Activated CD4-positive, alpha-beta T cell treated with anti-CD3 and anti-CD28 coated beads, Interleukin-2, Interleukin-6, amounts not matched to agents 100 ng/mL and 50 ng/mL, durations not matched to agents 16 hours and 8 hours (primary cell): ENCODE results near the gene B3GNT3.
A peak's percentile ranks its signal among the peaks of the same experiment; 100 is the strongest.

Source experiments
- DNase-seq: peaks from one replicate; pipeline ENCODE4 v3.0.0-alpha.2; 2020

The B3GNT3 gene

DNA sequence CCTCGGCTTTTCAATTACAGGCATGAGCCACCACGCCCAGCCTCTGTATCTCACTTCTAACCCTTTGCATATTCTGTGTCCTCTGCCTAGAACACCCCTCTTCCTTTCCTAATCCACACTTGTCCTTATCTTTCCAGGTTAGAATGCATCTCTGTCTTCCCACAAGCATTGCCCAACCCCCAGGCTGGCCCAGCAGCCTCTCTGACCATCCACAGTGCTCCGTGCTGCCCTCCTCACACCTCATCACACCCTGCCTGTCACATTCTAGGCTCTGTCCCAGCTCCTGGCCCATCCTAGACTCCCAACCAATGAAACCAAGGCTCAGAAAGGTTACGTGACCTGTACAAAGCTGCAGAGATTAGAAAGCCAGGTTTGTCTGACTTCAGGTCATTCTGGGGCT is 41.6 kb downstream of the B3GNT3 start:
- DNase-seq: no peak

DNA sequence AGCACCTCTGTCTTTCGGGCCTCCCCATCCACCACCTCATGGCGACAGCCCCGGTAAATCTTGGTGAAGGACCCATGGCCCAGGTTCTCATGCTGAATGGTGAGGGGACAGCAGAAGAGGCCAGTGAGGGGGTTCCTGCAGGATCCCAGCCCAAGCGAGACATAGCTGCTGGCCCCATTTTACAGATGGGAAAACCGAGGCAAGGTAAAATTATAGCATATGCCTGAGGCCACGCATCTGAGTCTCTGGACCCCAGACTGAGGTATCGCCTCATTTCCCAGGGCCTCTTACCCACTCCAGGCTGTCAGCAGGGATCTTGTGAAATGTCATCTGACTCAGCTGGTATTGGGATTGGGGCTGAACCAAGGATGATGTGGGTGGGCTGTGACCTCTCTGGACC is 43.0 kb downstream of the B3GNT3 start:
- DNase-seq: no peak

DNA sequence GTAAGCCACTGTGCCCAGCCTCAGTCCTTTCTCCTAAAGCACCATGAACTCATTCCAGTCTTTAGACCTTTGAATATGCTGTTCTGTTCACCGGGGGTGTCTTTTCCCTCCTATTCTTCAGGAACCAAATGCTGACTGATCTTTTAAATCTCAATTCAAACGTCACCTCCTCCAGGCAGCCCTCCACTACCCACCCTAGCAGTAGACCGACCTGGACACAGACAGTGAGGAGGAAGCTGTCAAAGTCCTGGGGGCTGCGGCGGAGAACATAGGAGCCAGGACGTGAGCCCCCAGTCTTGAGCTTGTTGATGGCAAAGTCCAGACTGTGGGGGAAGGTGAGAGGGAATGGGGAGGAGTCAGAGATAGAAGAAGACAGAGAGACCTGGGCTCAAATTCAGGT is 45.1 kb downstream of the B3GNT3 start:
- DNase-seq: no peak

DNA sequence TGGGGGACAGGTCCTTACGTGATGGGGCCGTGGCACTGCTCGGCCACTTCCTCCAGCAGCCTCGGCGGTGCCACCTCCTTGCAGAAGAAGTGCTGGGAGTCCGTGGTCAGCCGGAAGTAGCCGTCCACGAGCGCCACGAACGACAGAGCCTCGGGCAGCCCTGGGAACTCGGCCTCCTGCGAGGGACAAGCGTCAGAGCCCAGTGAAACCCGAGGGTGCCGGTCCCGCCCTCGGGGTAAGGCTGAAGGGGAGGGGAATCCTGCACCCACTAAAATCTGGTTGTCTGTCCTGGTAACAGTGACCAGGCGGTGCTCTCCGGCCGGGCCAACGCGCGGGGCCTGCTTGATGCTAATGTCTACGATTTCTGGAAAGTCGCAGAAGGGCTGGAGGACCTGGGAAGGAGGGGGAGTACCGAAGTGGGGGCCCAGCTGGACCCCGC is 46.5 kb downstream of the B3GNT3 start:
- DNase-seq: no peak

DNA sequence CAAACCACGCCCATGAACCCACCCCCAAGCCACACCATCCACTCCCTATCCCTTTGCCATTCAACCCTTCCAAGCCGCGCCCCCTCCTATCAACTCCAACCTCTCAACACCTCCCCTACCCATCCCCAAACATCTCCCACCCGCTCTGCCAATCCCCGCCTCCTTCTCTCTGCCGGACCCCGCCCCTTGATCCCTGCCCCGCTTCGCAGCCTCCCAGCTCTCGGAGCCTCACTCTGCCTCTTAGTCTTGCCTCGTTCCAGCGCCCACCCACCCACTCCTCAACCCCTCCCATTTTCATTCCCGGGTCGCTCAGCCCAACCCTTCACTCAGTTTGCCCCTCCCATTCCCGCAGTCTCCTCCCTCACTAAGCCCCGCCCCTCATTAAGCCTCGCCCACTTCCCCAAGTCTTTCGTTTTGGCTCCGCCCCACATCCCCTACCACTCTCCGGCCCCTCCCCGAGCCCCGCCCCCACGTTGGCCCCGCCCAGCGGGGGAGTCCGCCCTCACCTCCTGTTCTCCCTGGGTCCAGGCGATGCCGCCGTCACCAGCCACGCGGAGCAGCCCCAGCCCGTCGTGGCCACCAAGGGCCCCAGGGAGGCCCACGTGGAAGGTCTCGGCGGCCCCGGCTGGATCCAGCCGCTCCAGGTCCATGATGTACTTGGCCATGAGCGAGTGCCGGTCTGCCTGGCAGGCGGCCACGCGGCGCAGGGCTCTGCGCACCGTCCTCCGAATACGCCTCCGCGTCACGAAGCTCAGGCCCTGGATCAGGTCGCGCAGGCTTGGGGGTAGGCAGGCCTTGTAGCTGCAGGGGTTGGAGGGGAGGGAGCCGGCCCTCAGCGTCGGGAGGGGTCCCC is 47.1 kb downstream of the B3GNT3 start:
- DNase-seq: peak; percentile 80

DNA sequence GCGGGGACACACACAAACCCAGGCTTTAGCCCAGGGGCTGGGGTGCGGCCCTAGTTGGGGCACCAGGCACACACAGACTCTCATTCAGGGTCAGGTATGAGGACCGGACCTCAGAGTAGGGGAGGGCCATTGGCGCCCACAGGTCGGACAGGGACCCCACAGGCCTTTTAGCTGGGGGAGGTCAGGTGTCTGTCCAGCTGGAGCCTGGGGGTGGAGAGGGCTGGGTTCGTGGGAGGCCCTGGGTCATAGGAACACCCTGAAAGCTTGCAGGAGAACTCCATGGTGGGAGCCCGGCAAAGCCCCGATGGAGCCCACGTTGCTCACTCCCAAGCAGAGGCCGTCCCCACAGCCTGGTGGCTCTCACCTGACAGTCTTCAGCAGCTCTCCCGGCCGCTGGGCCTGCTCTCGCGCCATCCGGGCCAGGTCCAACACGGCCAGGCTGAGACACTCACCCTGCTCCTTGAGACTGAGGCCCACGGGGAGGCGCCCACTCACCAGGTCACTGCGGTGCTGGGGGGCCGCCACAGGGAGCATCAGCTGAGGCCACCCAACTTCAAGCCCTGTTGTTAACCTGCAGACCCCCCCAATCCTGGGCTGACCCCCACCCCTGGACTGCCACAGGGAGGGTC is 47.8 kb downstream of the B3GNT3 start:
- no peak for DNase-seq

DNA sequence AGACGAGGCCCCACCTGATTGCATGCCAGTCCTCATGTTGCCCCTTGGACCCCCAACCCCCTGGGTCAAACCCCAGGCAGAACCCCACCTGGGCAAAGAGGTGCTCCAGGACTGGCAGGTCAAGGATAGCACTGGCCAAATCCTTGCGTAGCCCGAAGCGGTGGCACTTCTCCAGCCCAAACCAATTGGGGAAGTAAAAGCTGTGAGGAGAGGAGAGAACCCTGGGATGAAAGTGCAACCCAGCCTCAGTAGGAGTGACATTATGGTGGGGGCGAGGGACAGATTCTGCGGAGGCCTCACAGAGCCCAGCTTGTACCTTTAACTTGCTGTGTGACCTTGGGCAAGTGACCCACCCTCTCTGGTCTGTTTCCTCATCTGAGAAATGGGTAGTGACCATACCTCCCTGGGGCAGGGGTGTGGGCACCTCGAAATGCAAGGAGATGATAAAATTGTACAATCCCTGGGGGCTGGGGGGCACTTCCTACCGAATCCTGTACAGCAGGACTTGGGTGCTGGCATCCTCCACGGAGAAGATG is 48.4 kb downstream of the B3GNT3 start:
- no peak for DNase-seq

DNA sequence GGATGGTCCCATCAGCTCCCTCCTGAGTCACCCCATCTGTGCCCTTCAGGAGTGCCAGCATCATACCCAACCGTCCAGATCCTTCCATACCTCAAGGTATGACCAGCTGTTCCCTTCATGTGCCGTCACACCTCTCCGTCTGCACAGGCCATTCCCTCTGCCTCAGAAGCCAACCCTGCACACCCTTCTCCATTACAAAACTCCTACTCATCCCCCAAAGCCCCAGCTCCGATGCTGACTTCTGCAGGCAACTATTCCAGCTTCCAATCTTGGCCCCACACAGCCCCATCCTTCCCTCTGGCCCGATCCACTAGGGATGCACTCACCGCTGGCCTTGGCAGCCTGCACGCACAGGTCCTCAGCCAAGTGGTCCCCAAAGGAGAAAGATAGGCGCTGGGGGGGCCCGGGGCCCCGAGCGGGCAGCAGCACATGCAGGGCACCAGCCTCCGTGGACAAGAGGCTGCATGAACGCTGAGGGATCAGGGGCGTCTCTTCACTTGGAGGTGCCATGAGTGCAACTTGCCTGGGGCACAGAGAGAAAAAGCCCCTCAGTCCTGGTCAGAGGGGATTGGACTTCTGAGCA is 49.1 kb downstream of the B3GNT3 start:
- no peak for DNase-seq

DNA sequence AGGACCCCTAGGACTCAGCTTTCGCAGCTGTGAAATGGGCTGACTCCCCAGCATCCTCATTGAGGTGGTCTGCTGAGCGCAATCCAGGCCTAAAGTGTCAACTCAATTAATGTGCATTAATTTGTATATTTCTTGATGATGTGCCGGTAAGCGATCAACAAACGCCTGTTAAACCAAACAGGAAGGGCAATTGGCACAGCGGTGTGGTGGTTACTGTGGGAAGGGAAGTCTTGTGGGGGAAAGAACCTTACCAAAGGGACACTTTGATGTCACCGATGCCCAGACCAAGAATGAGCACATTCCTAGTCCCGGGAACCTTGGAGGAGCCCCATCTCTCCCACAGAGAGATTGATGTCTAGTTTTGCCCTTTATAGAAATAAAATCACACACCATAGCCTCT is 51.2 kb downstream of the B3GNT3 start:
- DNase-seq: peak; percentile 62

DNA sequence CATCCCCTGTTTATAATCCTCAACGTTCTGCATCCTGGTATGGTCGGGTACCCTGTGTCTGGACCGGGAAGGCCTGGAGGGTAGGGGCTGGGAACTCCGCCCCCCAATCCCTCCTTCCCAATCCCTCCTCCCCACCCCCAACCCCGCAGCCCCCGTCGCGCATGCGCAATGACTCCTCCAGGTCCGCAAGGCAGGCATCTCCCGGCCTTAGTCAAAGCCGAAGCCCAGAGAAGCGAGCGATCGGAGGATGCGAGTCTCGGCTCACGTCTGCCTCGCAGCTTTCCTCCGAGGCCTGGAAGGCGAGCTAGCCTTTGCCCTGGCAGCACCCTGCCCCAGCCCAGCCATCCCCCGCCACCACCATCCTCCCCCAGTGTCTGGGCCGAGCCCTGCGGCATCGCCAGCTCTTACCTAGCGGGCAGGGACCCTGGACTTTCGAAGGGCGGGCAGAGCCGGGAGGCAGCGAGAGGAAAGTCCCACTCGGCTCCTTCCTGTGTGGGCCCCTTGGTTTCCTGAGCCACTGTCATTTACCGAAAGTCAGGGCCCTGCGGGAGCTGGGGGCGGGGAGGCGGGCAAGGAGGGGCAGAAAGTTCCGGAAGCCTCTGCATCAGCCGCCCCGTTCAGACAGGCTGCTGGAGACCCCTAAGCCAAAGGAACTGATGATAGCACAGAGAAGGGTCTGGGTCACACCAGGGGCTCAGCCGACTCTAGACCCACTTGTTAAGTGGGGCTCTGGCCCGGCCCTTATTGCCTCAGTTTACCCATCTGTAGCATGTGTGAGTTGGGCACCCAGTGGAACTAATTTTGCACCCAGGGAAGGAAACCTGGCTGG is 52.8 kb downstream of the B3GNT3 start, which contains the start of gene JAK3:
JAK3 (minus strand) TSS at position 445 of the 829 bp plus-strand sequence. CDS start 3,565 bp downstream, outside the sequence.
- DNase-seq: peak; percentile 95

DNA sequence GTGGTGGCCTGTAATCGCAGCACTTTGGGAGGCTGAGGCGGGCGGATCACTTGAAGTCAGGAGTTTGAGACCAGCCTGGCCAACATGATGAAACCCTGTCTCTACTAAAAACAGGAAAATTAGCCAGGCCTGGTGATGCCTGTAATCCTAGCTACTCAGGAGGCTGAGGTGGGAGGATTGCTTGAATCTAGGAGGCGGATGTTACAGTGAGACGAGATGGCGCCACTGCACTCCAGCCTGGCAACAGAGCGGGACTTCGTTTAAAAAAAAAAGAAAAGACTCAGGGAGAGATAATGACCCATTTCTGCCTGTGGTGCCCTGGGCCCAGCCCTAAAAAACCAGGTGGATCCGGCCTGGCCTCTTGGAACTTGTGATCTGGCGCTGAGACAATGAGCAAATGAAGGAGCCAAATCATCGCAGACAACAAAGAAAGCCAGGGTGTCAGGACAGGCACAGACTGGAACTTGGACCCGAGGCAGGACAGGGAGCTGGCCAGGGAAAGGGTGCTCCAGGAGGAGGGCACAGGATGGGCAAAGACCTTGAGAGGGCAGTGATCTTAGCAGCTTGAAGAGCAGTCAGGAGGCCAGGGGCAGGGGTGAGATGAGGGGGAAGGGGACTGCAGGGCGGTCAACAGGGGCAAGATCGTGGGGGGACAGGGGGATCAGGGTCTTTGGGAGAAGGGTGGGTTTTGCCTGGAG is 53.8 kb downstream of the B3GNT3 start:
- no peak for DNase-seq

DNA sequence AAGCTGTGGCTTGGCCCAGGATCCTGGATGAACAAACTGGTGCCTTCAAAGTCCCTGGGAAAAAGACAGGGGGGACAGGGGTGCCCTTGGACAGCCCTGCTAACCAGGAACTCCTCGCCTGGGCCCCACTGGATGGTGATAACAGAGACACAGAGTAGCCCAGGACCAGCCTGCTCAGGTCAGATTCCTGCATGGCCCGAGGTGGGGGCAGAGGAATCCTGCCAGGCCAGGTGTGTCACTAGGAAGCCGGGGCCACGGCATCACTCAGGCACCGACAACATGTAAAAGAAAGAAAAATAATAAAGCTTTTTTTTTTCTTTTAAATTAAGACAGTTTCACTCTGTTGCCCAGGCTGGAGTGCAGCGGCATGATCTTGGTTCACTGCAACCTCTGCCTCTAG is 59.1 kb downstream of the B3GNT3 start:
- DNase-seq: no peak

DNA sequence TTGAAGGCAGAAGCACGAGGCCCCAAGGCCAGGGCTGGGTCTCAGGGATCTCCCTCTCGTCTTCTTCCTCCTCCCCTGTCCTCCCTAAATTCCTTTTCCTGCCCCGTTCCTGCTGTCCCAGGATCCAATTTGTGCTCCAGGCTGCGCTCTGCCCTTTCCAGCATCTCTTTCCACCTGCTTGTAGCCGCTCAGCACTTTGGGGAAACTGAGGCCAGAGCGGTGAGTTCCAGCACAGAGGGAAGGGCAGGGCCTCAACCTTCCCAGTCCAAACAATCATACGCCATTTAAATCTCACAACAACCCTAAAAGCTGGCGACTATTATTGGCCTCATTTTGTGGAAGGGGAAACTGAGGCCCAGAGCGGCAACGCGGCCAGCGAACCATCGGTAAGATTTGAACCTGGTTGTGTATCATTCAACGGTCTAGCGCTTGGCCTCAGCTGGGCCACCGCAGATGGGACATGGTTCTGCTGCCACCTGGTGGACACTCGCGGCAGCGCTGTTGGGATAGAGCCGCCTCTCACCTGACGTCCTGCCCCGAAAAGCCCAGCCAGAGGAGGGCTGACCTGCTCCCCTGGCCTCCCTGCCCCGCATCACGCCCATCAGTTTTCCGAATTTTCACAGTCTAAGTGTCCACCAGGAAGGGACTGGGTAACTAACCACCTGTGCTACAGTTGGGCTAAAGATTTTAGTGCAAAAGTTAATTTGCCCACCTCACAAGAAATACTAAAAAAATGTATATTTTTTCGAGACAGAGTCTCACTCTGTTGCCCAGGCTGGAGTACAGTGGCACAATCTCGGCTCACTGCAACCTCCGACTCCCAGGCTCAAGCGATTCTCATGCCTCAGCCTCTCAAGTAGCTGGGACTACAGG is 60.6 kb downstream of the B3GNT3 start:
- peak; percentile 94 for DNase-seq

DNA sequence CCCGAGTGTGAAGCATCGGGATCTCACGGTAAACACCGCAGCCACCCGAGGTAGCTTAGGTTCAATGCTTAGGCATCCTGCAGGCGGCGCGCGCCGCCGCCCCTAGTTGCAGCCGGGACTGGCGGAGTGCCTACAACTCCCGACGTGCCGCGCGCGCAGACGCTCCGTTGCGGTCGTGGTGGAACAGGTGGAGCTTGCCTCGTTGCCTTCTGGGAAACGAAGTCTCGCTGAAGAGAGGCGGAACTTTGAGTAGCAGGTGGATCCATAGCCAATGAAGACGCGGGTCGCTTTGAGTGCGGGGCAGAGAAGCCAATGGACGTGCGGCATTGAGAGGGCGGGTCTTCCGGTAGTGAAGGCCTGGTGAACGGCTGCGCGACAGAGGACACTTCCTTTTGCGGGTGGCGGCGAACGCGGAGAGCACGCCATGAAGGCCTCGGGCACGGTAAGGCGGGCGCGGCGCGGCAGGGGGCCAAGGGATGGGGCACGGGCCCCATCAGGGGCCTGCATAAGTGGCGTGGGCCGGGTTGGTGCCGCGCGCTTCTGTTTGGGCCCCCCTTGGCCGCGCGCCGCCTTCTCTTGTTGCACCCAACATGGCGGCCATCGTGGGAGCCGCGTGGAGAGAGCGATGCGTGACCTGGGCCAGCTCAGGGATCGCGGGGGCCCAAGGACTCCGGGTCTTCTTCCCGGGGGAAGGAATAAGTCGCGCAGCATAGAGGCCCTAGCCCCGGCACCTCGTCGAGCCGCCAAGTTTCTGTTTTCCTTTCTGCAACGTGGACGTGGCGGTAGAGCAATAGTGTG is 64.8 kb downstream of the B3GNT3 start, which contains the start of gene RPL18A:
RPL18A (plus strand) TSS at position 378 of the 798 bp plus-strand sequence; CDS start at position 425, 47 bp downstream.
- DNase-seq: peak; percentile 100

DNA sequence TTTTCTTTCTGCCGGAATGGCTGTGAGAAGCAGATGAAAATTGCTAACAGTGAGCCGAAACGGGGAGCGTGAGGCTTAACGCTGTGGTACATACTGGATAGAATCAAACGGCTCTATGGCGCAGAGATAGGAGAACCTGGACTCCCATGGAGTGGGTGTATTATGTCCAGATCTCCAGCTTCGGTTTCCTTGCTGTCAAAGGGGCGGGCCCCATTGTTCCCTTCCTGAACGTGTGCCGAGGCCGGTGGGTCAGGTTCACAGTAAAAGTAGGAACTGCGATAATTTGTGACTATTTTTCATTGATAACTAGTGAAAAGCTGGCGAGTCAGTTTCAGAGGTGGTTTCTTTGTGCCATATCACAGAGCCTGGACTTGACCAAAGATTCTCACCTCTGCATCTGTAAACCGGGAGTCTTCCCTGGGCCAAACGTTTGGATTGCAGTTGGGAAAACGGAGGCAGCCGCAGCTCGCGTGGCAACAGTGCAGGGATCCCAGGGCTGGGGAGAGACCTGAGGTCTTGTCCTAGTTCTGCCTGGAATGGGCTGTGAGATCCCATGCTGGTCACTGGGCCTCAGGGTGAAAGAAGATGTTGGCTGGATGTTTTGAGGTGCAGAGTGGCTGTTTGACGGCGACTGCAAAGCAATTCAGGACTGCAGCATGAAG is 65.5 kb downstream of the B3GNT3 start:
- no peak for DNase-seq

DNA sequence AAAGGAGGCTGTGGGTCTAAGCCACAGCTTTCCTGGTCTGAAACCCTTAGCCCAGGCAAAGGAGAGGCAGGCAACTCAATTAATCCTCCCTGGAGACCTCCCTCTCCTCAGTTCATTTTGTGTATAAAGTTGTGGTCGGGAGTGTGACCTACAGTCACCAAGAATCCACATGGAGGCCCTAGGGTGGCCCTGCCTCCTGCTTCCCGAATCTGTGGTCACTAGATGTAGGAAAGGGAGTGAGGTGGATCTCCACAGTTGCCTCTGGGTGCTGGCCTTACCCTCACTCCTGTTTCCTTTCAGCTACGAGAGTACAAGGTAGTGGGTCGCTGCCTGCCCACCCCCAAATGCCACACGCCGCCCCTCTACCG is 66.0 kb downstream of the B3GNT3 start:
- no peak for DNase-seq

DNA sequence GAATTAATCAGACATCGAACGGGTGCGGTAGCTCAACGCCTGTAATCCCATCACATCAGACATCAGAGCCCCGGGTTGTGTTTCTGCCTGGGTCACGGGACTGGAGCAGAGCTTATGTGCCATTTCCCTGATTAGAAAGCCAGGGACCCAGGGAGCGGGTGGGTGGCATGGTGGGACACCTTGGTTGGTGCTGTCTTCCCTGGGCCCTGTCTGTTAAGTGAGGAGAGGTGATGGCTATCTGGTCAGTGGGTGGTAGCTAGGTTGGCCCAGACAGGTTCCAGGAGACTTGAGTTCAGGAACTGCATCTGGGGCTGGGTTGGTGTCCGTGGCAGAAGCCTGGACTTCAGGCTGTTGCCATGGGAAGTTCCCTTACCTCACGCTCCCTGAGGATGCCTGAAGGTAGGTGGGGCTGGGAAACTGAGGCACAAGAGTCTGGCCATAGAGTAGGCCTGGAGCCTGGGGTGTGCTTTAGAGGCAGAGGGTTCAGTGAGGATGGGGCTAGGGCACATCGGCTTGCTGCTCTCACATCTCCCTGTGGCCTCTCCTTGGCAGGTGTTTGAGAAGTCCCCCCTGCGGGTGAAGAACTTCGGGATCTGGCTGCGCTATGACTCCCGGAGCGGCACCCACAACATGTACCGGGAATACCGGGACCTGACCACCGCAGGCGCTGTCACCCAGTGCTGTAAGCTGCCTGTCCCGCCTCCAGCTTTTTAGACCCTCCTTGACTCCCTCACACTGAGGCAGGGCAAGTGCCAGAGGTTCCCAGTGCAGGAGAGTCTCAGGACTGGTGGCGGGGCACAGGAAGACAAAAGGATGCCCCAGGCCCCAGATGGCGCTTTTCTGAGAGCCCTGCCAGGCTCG is 66.8 kb downstream of the B3GNT3 start:
- DNase-seq: no peak

DNA sequence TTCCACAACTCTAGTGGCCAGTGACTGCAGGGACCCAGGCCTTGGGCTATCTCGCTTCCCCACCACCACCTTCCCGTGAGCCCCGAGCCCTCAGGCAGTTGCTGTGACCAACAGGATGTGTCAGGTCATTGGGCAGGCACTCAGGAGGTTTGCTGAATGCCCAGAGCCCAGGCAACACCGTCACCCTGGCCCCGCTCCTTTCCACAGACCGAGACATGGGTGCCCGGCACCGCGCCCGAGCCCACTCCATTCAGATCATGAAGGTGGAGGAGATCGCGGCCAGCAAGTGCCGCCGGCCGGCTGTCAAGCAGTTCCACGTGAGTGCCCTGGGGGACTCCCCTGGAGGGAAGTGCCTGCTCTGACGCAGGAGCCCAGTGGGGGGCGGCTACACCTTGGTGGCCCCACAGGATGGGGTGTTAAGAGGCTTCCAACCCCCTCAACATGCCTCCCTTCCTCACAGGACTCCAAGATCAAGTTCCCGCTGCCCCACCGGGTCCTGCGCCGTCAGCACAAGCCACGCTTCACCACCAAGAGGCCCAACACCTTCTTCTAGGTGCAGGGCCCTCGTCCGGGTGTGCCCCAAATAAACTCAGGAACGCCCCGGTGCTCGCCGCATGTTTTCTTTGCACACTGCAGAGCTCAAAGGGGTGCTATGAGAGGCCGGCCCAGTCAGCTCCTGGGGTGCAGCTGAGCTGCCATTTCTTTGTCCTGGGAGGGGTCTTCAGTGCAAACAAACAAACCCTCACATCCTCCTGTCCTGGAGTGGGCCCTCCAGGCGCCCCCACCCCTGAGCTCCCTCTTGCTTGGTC is 68.0 kb downstream of the B3GNT3 start:
- no peak for DNase-seq
